ENCODE data around the gene FBLN1.

DNA sequence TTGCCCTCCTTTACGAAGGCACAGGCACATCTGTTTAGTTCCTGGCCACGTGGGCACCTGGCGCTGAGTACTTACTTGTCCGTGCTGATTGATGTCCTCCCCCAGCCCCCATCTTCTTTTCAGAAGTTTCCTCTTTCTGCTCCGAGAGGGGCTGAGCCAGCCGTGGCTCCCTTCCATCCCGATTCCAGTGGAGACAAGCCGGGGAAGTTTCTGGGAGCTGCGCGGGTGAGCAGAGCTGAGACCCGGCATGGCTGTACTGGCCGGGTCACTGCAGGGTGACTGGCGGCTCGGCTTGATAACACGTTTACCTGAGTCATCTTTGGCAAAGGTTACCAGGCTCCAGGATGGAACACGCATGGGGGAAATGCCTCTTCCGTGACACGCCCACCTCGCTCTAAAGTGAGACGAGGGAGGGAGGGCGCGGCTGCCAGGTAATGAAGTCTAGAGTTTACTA lies 123.5 kb downstream of the FBLN1 start:
- TF ChIP-seq, protein P1, sequence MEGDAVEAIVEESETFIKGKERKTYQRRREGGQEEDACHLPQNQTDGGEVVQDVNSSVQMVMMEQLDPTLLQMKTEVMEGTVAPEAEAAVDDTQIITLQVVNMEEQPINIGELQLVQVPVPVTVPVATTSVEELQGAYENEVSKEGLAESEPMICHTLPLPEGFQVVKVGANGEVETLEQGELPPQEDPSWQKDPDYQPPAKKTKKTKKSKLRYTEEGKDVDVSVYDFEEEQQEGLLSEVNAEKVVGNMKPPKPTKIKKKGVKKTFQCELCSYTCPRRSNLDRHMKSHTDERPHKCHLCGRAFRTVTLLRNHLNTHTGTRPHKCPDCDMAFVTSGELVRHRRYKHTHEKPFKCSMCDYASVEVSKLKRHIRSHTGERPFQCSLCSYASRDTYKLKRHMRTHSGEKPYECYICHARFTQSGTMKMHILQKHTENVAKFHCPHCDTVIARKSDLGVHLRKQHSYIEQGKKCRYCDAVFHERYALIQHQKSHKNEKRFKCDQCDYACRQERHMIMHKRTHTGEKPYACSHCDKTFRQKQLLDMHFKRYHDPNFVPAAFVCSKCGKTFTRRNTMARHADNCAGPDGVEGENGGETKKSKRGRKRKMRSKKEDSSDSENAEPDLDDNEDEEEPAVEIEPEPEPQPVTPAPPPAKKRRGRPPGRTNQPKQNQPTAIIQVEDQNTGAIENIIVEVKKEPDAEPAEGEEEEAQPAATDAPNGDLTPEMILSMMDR (IDR thresholded peaks at IDR 0.05) = no peak
- TF ChIP-seq POLR2AphosphoS5 (IDR thresholded peaks at IDR 0.05) (peak in 2 of 3 donors; percentile 36 to 72), EP300 (IDR thresholded peaks at IDR 0.05) (no peak), POLR2A (IDR thresholded peaks at IDR 0.05) (no peak)

Data from stomach (tissue), 4 donors.